ENCODE data around the gene NALCN.

- TF ChIP-seq POLR2A (IDR thresholded peaks at IDR 0.05) (no peak), CTCF (IDR thresholded peaks at IDR 0.05) (no peak)
These were observed 300.0 kb downstream of the NALCN start for GRCh38 chr13:101116341-101116740.

All from lower leg skin (tissue), 3 donors.